GM23338 (cell line): Measurements from ENCODE around the gene BTBD9. TPM values are rescaled to one million over a fixed set of nuclear protein-coding genes. Genes with fewer than 3 reads are reported as not detected.

Experiments
- ATAC-seq: fragments of 200-7000 bp; cut with Tn5 transposase; 3 replicates; pipeline ENCODE4 v1.9.1; 2020
- DNase-seq: peaks from one replicate; pipeline ENCODE4 v3.0.0-alpha.2; 2015; ENCODE audit warnings: low spot score
- H2AFZ ChIP-seq: fragments of 200-600 bp; sonication (generic); 2 replicates; pipeline ENCODE4 v1.8.0; 2016; ENCODE audit warnings: antibody characterized with exemption, mild to moderate bottlenecking, moderate library complexity
- H3F3A ChIP-seq: fragments of 200-600 bp; sonication (generic); replicated peaks from 2 replicates; pipeline ENCODE4 v1.8.0; 2017; ENCODE audit warnings: antibody characterized with exemption, mixed run types, low read depth
- H3K27ac ChIP-seq: fragments of 200-600 bp; sonication (generic); 2 replicates; pipeline ENCODE4 v1.6.1; 2016; ENCODE audit warnings: low read depth
- H3K27me3 ChIP-seq: fragments of 200-600 bp; sonication (generic); 2 replicates; pipeline ENCODE4 v1.8.0; 2016; ENCODE audit warnings: mild to moderate bottlenecking, mixed run types, moderate library complexity; ENCODE audit not compliant: insufficient read depth
- H3K36me3 ChIP-seq: fragments of 200-600 bp; sonication (generic); 2 replicates; pipeline ENCODE4 v1.8.0; 2016; ENCODE audit warnings: mild to moderate bottlenecking; ENCODE audit not compliant: insufficient read depth
- H3K4me1 ChIP-seq: fragments of 200-600 bp; sonication (generic); 2 replicates; pipeline ENCODE4 v1.8.0; 2016; ENCODE audit warnings: mild to moderate bottlenecking, moderate library complexity; ENCODE audit not compliant: insufficient read depth
- H3K4me2 ChIP-seq: fragments of 200-600 bp; sonication (generic); 2 replicates; pipeline ENCODE4 v1.7.1; 2017; ENCODE audit warnings: mixed run types
- H3K4me3 ChIP-seq: fragments of 200-600 bp; sonication (generic); 2 replicates; pipeline ENCODE4 v1.6.1; 2016; ENCODE audit warnings: mixed run types
- H3K79me2 ChIP-seq: fragments of 200-600 bp; sonication (generic); replicated peaks from 2 replicates; pipeline ENCODE4 v1.8.0; 2017; ENCODE audit warnings: mild to moderate bottlenecking; ENCODE audit not compliant: insufficient read depth
- H3K9me2 ChIP-seq: fragments of 200-600 bp; sonication (generic); 2 replicates; pipeline ENCODE4 v1.8.0; 2017; ENCODE audit not compliant: insufficient read depth
- H4K20me1 ChIP-seq: fragments of 200-600 bp; sonication (generic); replicated peaks from 2 replicates; pipeline ENCODE4 v1.8.0; 2017; ENCODE audit warnings: mild to moderate bottlenecking; ENCODE audit not compliant: insufficient read depth
- H3K27ac Mint-ChIP-seq: 2 replicates; pipeline ENCODE4 v1.8.0; 2020; ENCODE audit warnings: inconsistent platforms, mild to moderate bottlenecking, moderate library complexity, mixed read lengths
- H3K27me3 Mint-ChIP-seq: 3 replicates; pipeline ENCODE4 v1.8.0; 2022; ENCODE audit warnings: low read depth, mild to moderate bottlenecking, moderate library complexity, mixed read lengths, inconsistent platforms; ENCODE audit not compliant: insufficient read depth, poor library complexity
- H3K36me3 Mint-ChIP-seq: 3 replicates; pipeline ENCODE4 v1.8.0; 2021; ENCODE audit warnings: low read depth, mild to moderate bottlenecking, inconsistent platforms, moderate library complexity, mixed read lengths
- H3K4me1 Mint-ChIP-seq: 3 replicates; pipeline ENCODE4 v1.8.0; 2020; ENCODE audit warnings: mild to moderate bottlenecking, inconsistent platforms, mixed read lengths
- H3K4me3 Mint-ChIP-seq: 3 replicates; pipeline ENCODE4 v1.8.0; 2021; ENCODE audit warnings: moderate library complexity, mild to moderate bottlenecking, inconsistent platforms, mixed read lengths
- H3K9me3 Mint-ChIP-seq: 3 replicates; pipeline ENCODE4 v1.8.0; 2020; ENCODE audit warnings: moderate library complexity, mild to moderate bottlenecking, inconsistent platforms, mixed read lengths
- CREB1 ChIP-seq: fragments of 250-450 bp; sonication (Bioruptor Pico); IDR thresholded peaks from 2 replicates; pipeline ENCODE4 v1.5.0; 2020; ENCODE audit warnings: low read depth, mild to moderate bottlenecking, moderate library complexity
- ETS1 ChIP-seq: IDR thresholded peaks from 2 replicates; pipeline ENCODE4 v1.6.1; 2016; ENCODE audit warnings: antibody characterized with exemption
- EZH2 ChIP-seq: fragments of 200-600 bp; sonication (generic); IDR thresholded peaks from one replicate; pipeline ENCODE4 v1.8.0; 2017; ENCODE audit warnings: antibody characterized with exemption, mild to moderate bottlenecking, low read depth; ENCODE audit not compliant: unreplicated experiment
- EZH2phosphoT487 ChIP-seq: fragments of 200-600 bp; sonication (generic); IDR thresholded peaks from one replicate; pipeline ENCODE4 v1.8.1; 2018; ENCODE audit warnings: antibody characterized with exemption; ENCODE audit not compliant: unreplicated experiment
- JUNB ChIP-seq: IDR thresholded peaks from one replicate; pipeline ENCODE4 v1.6.1; 2016; ENCODE audit warnings: antibody characterized with exemption; ENCODE audit not compliant: unreplicated experiment
- NANOG ChIP-seq: IDR thresholded peaks from 2 replicates; pipeline ENCODE4 v1.6.1; 2016; ENCODE audit warnings: antibody characterized with exemption, borderline replicate concordance
- POLR2AphosphoS5 ChIP-seq: IDR thresholded peaks from 2 replicates; pipeline ENCODE4 v1.6.1; 2016; ENCODE audit warnings: antibody characterized with exemption, low read depth
- REST ChIP-seq: IDR thresholded peaks from one replicate; pipeline ENCODE4 v1.6.1; 2018; ENCODE audit warnings: antibody characterized with exemption; ENCODE audit not compliant: unreplicated experiment
- STAT1 ChIP-seq: IDR thresholded peaks from one replicate; pipeline ENCODE4 v1.6.1; 2016; ENCODE audit warnings: antibody characterized with exemption; ENCODE audit not compliant: unreplicated experiment
- ZNF114 ChIP-seq: fragments of 250-450 bp; sonication (Bioruptor Pico); IDR thresholded peaks from 2 replicates; pipeline ENCODE4 v1.5.0; 2020; ENCODE audit warnings: mild to moderate bottlenecking, moderate library complexity
- ZNF331 ChIP-seq: fragments of 250-450 bp; sonication (Bioruptor Pico); IDR thresholded peaks from 2 replicates; pipeline ENCODE4 v1.5.0; 2020; ENCODE audit warnings: low read depth, mild to moderate bottlenecking, moderate library complexity
- polyA plus RNA-seq: library from polyadenylated mRNA; unstranded; fragments of >200 nt; fragmentation: Nextera tagmentation; extraction: Ambion mirVana; gene quantifications from 2 replicates; pipeline ENCODE4 v1.2.1, GENCODE V29; 2016
- total RNA-seq: library from RNA; depleted of rRNA; stranded (reverse); fragments of >200 nt; shearing (Covaris generic); gene quantifications from 2 replicates; pipeline ENCODE4 v1.2.3, GENCODE V29; 2014
- TF ChIP-seq, protein P1 (sequence below): fragments of 250-450 bp; sonication (Bioruptor Pico); IDR thresholded peaks from 2 replicates; pipeline ENCODE4 v1.5.0; 2020; ENCODE audit warnings: mild to moderate bottlenecking, moderate library complexity
- TF ChIP-seq, protein P2 (sequence below), 2 experiments: fragments of 200-600 bp in 1 of 2; sonication (generic) in 1 of 2; conservative IDR thresholded peaks; 2 replicates each; pipeline versions ENCODE4 v1.5.1 to v1.6.1; 2016 to 2017; ENCODE audit warnings: antibody characterized with exemption in 2 of 2, low read depth in 2 of 2, mild to moderate bottlenecking in 2 of 2, moderate library complexity in 1 of 2

Gene BTBD9
- total and polyA plus RNA-seq, 2 experiments from 2014 or later = 4.2 to 5.3 TPM

DNA sequence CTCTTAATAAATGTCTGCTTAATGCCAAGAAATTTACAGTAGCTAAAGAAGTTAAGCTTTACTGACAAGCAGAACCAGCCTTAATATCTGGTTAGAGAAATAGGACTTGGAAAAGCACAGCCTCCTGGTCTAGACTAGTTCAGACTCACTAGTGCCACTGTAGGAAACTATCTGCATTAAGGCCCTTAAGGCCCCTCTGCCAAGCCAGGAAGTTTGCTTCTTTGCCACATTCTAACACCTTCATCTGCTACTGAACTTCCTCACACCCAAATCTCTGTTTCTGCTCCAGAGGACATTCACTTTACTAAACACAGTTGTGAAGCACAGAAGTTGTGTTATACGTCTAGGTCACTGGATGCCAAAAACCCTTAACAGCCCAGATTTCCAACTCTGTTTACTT lies 302.8 kb downstream of the BTBD9 start:
- no peak overlapping the region for H2AFZ ChIP-seq
- H3K9me3 Mint-ChIP-seq = peaks cover 10% of the 10 kb centered on the region; the same call in 2 of the 3 replicates
- no peak overlapping the region for H3K27ac ChIP-seq
- no peaks in the 10 kb centered on the region for H3K27me3 Mint-ChIP-seq
- H3K4me1 Mint-ChIP-seq = peaks cover 12% of the 10 kb centered on the region
- no peaks in the 10 kb centered on the region for H3K27me3 ChIP-seq
- H3K4me2 ChIP-seq = no peak overlapping the region
- DNase-seq (no peak), ATAC-seq (no peak)
- no peak overlapping the region for H3K4me3 ChIP-seq
- no peaks in the 10 kb centered on the region; the same call in 1 of the 2 replicates for H3K4me1 ChIP-seq
- no peaks in the 10 kb centered on the region for H3K36me3 ChIP-seq
- H3K27ac Mint-ChIP-seq = no peak overlapping the region
- TF ChIP-seq NANOG = no peak
- TF ChIP-seq EZH2phosphoT487 = no peak
- no peak for TF ChIP-seq EZH2
- TF ChIP-seq CREB1 (CRISPR knock-in tag) = no peak
- no peak for TF ChIP-seq POLR2AphosphoS5
- no peak for TF ChIP-seq REST
- TF ChIP-seq ZNF114 = no peak
- TF ChIP-seq, protein P1, sequence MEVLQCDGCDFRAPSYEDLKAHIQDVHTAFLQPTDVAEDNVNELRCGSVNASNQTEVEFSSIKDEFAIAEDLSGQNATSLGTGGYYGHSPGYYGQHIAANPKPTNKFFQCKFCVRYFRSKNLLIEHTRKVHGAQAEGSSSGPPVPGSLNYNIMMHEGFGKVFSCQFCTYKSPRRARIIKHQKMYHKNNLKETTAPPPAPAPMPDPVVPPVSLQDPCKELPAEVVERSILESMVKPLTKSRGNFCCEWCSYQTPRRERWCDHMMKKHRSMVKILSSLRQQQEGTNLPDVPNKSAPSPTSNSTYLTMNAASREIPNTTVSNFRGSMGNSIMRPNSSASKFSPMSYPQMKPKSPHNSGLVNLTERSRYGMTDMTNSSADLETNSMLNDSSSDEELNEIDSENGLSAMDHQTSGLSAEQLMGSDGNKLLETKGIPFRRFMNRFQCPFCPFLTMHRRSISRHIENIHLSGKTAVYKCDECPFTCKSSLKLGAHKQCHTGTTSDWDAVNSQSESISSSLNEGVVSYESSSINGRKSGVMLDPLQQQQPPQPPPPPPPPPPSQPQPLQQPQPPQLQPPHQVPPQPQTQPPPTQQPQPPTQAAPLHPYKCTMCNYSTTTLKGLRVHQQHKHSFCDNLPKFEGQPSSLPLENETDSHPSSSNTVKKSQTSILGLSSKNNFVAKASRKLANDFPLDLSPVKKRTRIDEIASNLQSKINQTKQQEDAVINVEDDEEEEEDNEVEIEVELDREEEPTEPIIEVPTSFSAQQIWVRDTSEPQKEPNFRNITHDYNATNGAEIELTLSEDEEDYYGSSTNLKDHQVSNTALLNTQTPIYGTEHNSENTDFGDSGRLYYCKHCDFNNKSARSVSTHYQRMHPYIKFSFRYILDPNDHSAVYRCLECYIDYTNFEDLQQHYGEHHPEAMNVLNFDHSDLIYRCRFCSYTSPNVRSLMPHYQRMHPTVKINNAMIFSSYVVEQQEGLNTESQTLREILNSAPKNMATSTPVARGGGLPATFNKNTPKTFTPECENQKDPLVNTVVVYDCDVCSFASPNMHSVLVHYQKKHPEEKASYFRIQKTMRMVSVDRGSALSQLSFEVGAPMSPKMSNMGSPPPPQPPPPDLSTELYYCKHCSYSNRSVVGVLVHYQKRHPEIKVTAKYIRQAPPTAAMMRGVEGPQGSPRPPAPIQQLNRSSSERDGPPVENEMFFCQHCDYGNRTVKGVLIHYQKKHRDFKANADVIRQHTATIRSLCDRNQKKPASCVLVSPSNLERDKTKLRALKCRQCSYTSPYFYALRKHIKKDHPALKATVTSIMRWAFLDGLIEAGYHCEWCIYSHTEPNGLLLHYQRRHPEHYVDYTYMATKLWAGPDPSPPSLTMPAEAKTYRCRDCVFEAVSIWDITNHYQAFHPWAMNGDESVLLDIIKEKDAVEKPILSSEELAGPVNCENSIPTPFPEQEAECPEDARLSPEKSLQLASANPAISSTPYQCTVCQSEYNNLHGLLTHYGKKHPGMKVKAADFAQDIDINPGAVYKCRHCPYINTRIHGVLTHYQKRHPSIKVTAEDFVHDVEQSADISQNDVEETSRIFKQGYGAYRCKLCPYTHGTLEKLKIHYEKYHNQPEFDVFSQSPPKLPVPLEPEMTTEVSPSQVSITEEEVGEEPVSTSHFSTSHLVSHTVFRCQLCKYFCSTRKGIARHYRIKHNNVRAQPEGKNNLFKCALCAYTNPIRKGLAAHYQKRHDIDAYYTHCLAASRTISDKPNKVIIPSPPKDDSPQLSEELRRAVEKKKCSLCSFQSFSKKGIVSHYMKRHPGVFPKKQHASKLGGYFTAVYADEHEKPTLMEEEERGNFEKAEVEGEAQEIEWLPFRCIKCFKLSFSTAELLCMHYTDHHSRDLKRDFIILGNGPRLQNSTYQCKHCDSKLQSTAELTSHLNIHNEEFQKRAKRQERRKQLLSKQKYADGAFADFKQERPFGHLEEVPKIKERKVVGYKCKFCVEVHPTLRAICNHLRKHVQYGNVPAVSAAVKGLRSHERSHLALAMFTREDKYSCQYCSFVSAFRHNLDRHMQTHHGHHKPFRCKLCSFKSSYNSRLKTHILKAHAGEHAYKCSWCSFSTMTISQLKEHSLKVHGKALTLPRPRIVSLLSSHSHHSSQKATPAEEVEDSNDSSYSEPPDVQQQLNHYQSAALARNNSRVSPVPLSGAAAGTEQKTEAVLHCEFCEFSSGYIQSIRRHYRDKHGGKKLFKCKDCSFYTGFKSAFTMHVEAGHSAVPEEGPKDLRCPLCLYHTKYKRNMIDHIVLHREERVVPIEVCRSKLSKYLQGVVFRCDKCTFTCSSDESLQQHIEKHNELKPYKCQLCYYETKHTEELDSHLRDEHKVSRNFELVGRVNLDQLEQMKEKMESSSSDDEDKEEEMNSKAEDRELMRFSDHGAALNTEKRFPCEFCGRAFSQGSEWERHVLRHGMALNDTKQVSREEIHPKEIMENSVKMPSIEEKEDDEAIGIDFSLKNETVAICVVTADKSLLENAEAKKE = no peak
- no peak for TF ChIP-seq ETS1
- TF ChIP-seq, protein P2, sequence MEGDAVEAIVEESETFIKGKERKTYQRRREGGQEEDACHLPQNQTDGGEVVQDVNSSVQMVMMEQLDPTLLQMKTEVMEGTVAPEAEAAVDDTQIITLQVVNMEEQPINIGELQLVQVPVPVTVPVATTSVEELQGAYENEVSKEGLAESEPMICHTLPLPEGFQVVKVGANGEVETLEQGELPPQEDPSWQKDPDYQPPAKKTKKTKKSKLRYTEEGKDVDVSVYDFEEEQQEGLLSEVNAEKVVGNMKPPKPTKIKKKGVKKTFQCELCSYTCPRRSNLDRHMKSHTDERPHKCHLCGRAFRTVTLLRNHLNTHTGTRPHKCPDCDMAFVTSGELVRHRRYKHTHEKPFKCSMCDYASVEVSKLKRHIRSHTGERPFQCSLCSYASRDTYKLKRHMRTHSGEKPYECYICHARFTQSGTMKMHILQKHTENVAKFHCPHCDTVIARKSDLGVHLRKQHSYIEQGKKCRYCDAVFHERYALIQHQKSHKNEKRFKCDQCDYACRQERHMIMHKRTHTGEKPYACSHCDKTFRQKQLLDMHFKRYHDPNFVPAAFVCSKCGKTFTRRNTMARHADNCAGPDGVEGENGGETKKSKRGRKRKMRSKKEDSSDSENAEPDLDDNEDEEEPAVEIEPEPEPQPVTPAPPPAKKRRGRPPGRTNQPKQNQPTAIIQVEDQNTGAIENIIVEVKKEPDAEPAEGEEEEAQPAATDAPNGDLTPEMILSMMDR (conservative IDR thresholded peaks at IDR 0.05; ENCODE audit: low read depth in 2 of 2) = no peak
- no peak for TF ChIP-seq ZNF331 (CRISPR knock-in tag)
- TF ChIP-seq JUNB = no peak
- TF ChIP-seq STAT1 = no peak
- H3K36me3 Mint-ChIP-seq = peaks cover 12% of the 10 kb centered on the region; the same call in 2 of the 3 replicates
- H3K9me2 ChIP-seq = no peaks in the 10 kb centered on the region
- no peaks in the 10 kb centered on the region for H3F3A ChIP-seq
- no peaks in the 10 kb centered on the region for H4K20me1 ChIP-seq
- no peak overlapping the region for H3K4me3 Mint-ChIP-seq
- no peaks in the 10 kb centered on the region for H3K79me2 ChIP-seq
